ENCODE data around the gene TBXAS1.
A peak's percentile ranks its signal among the peaks of the same experiment; 100 is the strongest.

Gene TBXAS1

GRCh38 chr7:140048138-140048537 is 219.1 kb downstream of the TBXAS1 start:
- DNase-seq (ENCODE audit: low read depth in 2 of 2): no peak

GRCh38 chr7:140048989-140049338 is 219.9 kb downstream of the TBXAS1 start:
- DNase-seq (ENCODE audit: low read depth in 2 of 2): no peak

- DNase-seq (ENCODE audit: low read depth in 2 of 2): no peak
Observed at GRCh38 chr7:140049339-140050024, 220.4 kb downstream of the TBXAS1 start.

GRCh38 chr7:140050100-140050499 is 221.0 kb downstream of the TBXAS1 start:
- no peak for DNase-seq (ENCODE audit: low read depth in 2 of 2)

GRCh38 chr7:140051820-140052219 is 222.8 kb downstream of the TBXAS1 start:
- DNase-seq (ENCODE audit: low read depth in 2 of 2): no peak

GRCh38 chr7:140053812-140054539 is 224.9 kb downstream of the TBXAS1 start:
- DNase-seq (ENCODE audit: low read depth in 2 of 2): no peak

GRCh38 chr7:140054751-140055150 is 225.7 kb downstream of the TBXAS1 start:
- no peak for DNase-seq (ENCODE audit: low read depth in 2 of 2)

GRCh38 chr7:140055833-140056232 is 226.8 kb downstream of the TBXAS1 start:
- DNase-seq (ENCODE audit: low read depth in 2 of 2): no peak

GRCh38 chr7:140056431-140057142 is 227.5 kb downstream of the TBXAS1 start:
- DNase-seq (ENCODE audit: low read depth in 2 of 2): no peak

- no peak for DNase-seq (ENCODE audit: low read depth in 2 of 2)
Observed at GRCh38 chr7:140057143-140057535, 228.1 kb downstream of the TBXAS1 start.

- DNase-seq (ENCODE audit: low read depth in 2 of 2): no peak
Observed at GRCh38 chr7:140058517-140058916, 229.5 kb downstream of the TBXAS1 start.

- DNase-seq (ENCODE audit: low read depth in 2 of 2): peak; percentile 59 to 66
Observed at GRCh38 chr7:140059273-140060242, 230.5 kb downstream of the TBXAS1 start.

GRCh38 chr7:140060243-140060630 is 231.2 kb downstream of the TBXAS1 start:
- no peak for DNase-seq (ENCODE audit: low read depth in 2 of 2)

- no peak for DNase-seq (ENCODE audit: low read depth in 2 of 2)
Observed at GRCh38 chr7:140060788-140061606, 231.9 kb downstream of the TBXAS1 start.

GRCh38 chr7:140061607-140061930 is 232.5 kb downstream of the TBXAS1 start:
- no peak for DNase-seq (ENCODE audit: low read depth in 2 of 2)

GRCh38 chr7:140062118-140062527 is 233.1 kb downstream of the TBXAS1 start:
- DNase-seq (ENCODE audit: low read depth in 2 of 2): no peak

- peak; percentile 50 to 59 for DNase-seq (ENCODE audit: low read depth in 2 of 2)
Observed at GRCh38 chr7:140062528-140063299, 233.7 kb downstream of the TBXAS1 start, which contains the start of gene PARP12. Gene PARP12, minus strand, starts transcription at chr7:140062951. Its CDS starts 104 bp downstream, at chr7:140062847.

GRCh38 chr7:140067052-140067451 is 238.0 kb downstream of the TBXAS1 start:
- no peak for DNase-seq (ENCODE audit: low read depth in 2 of 2)

- no peak for DNase-seq (ENCODE audit: low read depth in 2 of 2)
Observed at GRCh38 chr7:140068033-140068432, 239.0 kb downstream of the TBXAS1 start.
